ENCODE measurements around the gene TBC1D7.

Gene TBC1D7

GRCh38 chr6:13328076-13328874, at the start of gene TBC1D7:
Gene TBC1D7, minus strand, starts transcription at chr6:13328537. Its CDS starts 1,639 bp downstream, at chr6:13326898.
- DNase-seq = peak; percentile 89 to 91

- DNase-seq = no peak
Observed at GRCh38 chr6:13377054-13377758, 48.9 kb upstream of the TBC1D7 start.

- no peak for DNase-seq
Observed at GRCh38 chr6:13375360-13375878, 47.1 kb upstream of the TBC1D7 start.

- DNase-seq = no peak
Observed at GRCh38 chr6:13373919-13374318, 45.6 kb upstream of the TBC1D7 start.

GRCh38 chr6:13373488-13373886, 45.1 kb upstream of the TBC1D7 start:
- peak; percentile 32 to 72 for DNase-seq

GRCh38 chr6:13372688-13373487, 44.6 kb upstream of the TBC1D7 start:
- no peak for DNase-seq

- DNase-seq = no peak
Observed at GRCh38 chr6:13372076-13372475, 43.7 kb upstream of the TBC1D7 start.

GRCh38 chr6:13371421-13372072, 43.2 kb upstream of the TBC1D7 start:
- DNase-seq = no peak

GRCh38 chr6:13370623-13371022, 42.3 kb upstream of the TBC1D7 start:
- DNase-seq = no peak

- DNase-seq = no peak
Observed at GRCh38 chr6:13369591-13369990, 41.3 kb upstream of the TBC1D7 start.

- no peak for DNase-seq
Observed at GRCh38 chr6:13368731-13369115, 40.4 kb upstream of the TBC1D7 start.

- DNase-seq = no peak
Observed at GRCh38 chr6:13368079-13368730, 39.9 kb upstream of the TBC1D7 start.

GRCh38 chr6:13367396-13367795, 39.1 kb upstream of the TBC1D7 start:
- DNase-seq = no peak

- no peak for DNase-seq
Observed at GRCh38 chr6:13365320-13365719, 37.0 kb upstream of the TBC1D7 start.

GRCh38 chr6:13364842-13365241, 36.5 kb upstream of the TBC1D7 start:
- DNase-seq = no peak

- no peak for DNase-seq
Observed at GRCh38 chr6:13362412-13362811, 34.1 kb upstream of the TBC1D7 start.

- DNase-seq = peak; percentile 36 to 55
Observed at GRCh38 chr6:13360671-13361540, 32.6 kb upstream of the TBC1D7 start.

GRCh38 chr6:13359287-13359686, 30.9 kb upstream of the TBC1D7 start:
- no peak for DNase-seq

GRCh38 chr6:13358511-13358910, 30.2 kb upstream of the TBC1D7 start:
- DNase-seq = no peak

GRCh38 chr6:13357551-13358075, 29.3 kb upstream of the TBC1D7 start:
- no peak for DNase-seq
